H1 (cell line): ENCODE data around the gene LRRFIP1. TPM values are rescaled to one million over a fixed set of nuclear protein-coding genes. Genes with fewer than 3 reads are reported as not detected.

ENCODE experiments used
- CBX8 ChIP-seq: fragments of 300-800, 300-1000 bp; sonication (generic); IDR thresholded peaks from 2 replicates; pipeline ENCODE4 v1.7.1; 2016; ENCODE audit warnings: low read depth, low read length, borderline replicate concordance
- CEBPB ChIP-seq: IDR thresholded peaks from 2 replicates; pipeline ENCODE4 v1.6.1; 2012; ENCODE audit warnings: low read depth, low read length
- GABPA ChIP-seq: IDR thresholded peaks from 2 replicates; pipeline ENCODE4 v1.6.1; 2011; ENCODE audit warnings: mild to moderate bottlenecking, low read length, moderate library complexity, borderline replicate concordance; ENCODE audit not compliant: insufficient read depth
- NRF1 ChIP-seq: IDR thresholded peaks from 2 replicates; pipeline ENCODE4 v1.6.1; 2011; ENCODE audit warnings: mild to moderate bottlenecking, low read depth, low read length, improper control_type of control experiment
- POLR2AphosphoS5 ChIP-seq: IDR thresholded peaks from 2 replicates; pipeline ENCODE4 v1.6.1; 2011; ENCODE audit warnings: low read depth, low read length
- SP2 ChIP-seq: IDR thresholded peaks from 2 replicates; pipeline ENCODE4 v1.6.1; 2012; ENCODE audit warnings: mild to moderate bottlenecking, low read length, inconsistent platforms
- polyA plus RNA-seq, 7 experiments: library from polyadenylated mRNA; depleted of rRNA in 3 of 7; stranded (reverse) in 5 of 7; unstranded in 2 of 7; fragments of >200 nt in 5 of 7; fragments of 200-250 nt in 2 of 7; gene quantifications; 1 replicate in 5 of 7; 2 replicates in 1 of 7; 4 replicates in 1 of 7; pipeline versions ENCODE4 v1.2.1 to v1.2.3, GENCODE V29; 2011 to 2013; ENCODE audit warnings: missing spikeins in 2 of 7, mixed read lengths in 2 of 7
- total RNA-seq: library from RNA; stranded (reverse); fragmentation: NEBNext Ultra II Directional; extraction: Animal tissue kit (Norgen Biotek cat#: 25700); gene quantifications from 2 replicates; pipeline ENCODE4 v1.2.1, GENCODE V29; 2021

LRRFIP1 gene
- total and polyA plus RNA-seq, 2 of the 8 experiments (the other 6 are each of a cell fraction or from before 2014, with no cell fraction given), result 12.1 to 75.8 TPM

GRCh38 chr2:237675316-237675715, 47.9 kb downstream of the LRRFIP1 start (continued):
- TF ChIP-seq SP2 (no peak), NRF1 (no peak), CEBPB (no peak), POLR2AphosphoS5 (no peak), GABPA (no peak), CBX8 (no peak)
